ENCODE data around the gene MORF4L1. TPM values are rescaled to one million over a fixed set of nuclear protein-coding genes. Genes with fewer than 3 reads are reported as not detected.

Gene MORF4L1
- total RNA-seq, 1 experiment from 2014 or later: 216 TPM

- Histone ChIP-seq H3K4me3 (ENCODE audit: low read length) (peak overlapping the region; percentile 76), H3K36me3 (ENCODE audit: low read depth, low read length) (peaks cover 2% of the 10 kb centered on the region; the same call in 1 of the 2 replicates), H2AFZ (ENCODE audit: low read length) (peak overlapping the region; percentile 76), H3K79me2 (ENCODE audit: low read length) (peaks cover 54% of the 10 kb centered on the region), H4K20me1 (ENCODE audit: low read length) (peaks cover 45% of the 10 kb centered on the region), H3K27ac (ENCODE audit: low read length) (peak overlapping the region; percentile 98), H3K9me2 (replicated peaks; ENCODE audit: low read length) (no peaks in the 10 kb centered on the region), H3K27me3 (ENCODE audit: low read length) (no peaks in the 10 kb centered on the region), H3K4me2 (ENCODE audit: low read length) (peak overlapping the region; percentile 87), H3F3A (ENCODE audit: low read length, unreplicated experiment) (no peaks in the 10 kb centered on the region), H3K9ac (ENCODE audit: low read length) (peak overlapping the region; percentile 100), H3K9me3 (ENCODE audit: low read length) (no peaks in the 10 kb centered on the region), H3K4me1 (ENCODE audit: insufficient read depth, low read length) (peaks cover 26% of the 10 kb centered on the region)
- intact Hi-C loops (cut with micrococcal nuclease): no loop called here
- ChIA-PET POLR2A (ENCODE audit: unreplicated experiment) (interaction anchor here (0.6 to 1.0 kb wide), 3 partner anchors 61 to 660 kb away, joined by 3 to 20 read pairs (median 4); partner anchors contain the start of genes ADAMTS7 and IREB2), CTCF (no interaction called here)
- BruUV-seq (replicated peaks): no TSS peak
- DNase-seq (peak; percentile 82), ATAC-seq (peak; percentile 66)
- TF ChIP-seq EZH2phosphoT487 (IDR thresholded peaks at IDR 0.05; ENCODE audit: borderline replicate concordance, low read length) (no peak), EZH2 (IDR thresholded peaks at IDR 0.05; ENCODE audit: low read length, unreplicated experiment) (no peak), CTCF (conservative IDR thresholded peaks at IDR 0.05; ENCODE audit: low read depth, low read length) (peak; percentile 47; the same call in 1 of the 2 replicates)
Measured at GRCh38 chr15:78872972-78873792, 492 bp downstream of the MORF4L1 start.

DNA sequence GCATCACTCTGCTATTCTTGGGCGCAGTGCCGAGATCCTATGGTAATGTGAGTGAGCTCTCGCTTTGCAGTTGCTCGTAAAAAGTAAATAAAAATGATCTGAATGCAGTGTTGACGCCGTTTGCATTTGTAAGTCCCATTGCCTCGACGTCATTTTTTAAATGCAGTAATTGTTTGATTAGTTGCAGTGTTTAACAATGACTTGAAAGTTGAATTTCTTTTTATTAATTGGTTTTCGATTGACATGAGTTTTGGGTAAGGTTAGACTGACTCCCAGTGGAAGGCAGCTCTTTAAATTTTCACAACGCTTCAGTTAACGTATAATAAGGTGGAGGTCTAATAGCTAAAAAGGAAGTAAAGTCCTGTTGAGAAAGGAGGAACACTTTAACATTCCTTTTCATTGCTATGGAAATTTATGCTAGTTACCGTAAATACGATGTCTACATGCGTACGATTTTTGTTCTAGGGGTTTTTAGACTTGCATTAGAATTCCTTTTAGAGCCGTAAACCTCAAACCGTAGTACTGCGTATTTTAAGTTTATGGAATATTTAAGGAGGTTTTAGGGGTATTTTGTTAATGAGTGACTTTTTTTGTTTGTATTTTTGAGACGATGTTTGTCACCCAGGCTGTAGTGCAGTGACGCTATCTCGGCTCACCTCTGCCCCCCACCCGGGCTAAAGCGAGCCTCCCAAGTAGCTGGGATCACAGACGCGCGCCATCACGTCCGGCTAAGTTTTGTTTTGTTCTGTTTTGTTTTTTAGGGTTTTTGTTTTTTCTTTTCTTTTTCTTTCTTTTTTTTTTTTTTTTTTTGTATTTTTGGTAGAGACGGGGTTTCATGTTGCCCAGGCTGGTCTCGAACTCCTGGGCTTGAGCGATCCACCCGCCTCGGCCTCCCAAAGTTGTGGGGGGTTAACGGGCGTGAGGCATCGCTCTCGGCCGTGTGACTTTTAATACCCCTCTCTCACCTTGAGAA, 1.4 kb downstream of the MORF4L1 start:
- TF ChIP-seq EZH2 (IDR thresholded peaks at IDR 0.05; ENCODE audit: low read length, unreplicated experiment) (no peak), EZH2phosphoT487 (IDR thresholded peaks at IDR 0.05; ENCODE audit: borderline replicate concordance, low read length) (no peak), CTCF (conservative IDR thresholded peaks at IDR 0.05; ENCODE audit: low read depth, low read length) (no peak; the same call in 1 of the 2 replicates)
- H3K79me2 ChIP-seq (ENCODE audit: low read length): peaks cover 63% of the 10 kb centered on the region
- ChIA-PET POLR2A (ENCODE audit: unreplicated experiment) (interaction anchor here (0.6 kb wide), 2 partner anchors 436 to 661 kb away, joined by 3 to 4 read pairs; partner anchors contain the start of gene IREB2), CTCF (no interaction called here)
- intact Hi-C loops (cut with micrococcal nuclease): no loop called here
- peak overlapping the region; percentile 87 for H3K4me2 ChIP-seq (ENCODE audit: low read length)
- no peaks in the 10 kb centered on the region for H3K27me3 ChIP-seq (ENCODE audit: low read length)
- BruUV-seq (replicated peaks): TSS peak; percentile 40
- peaks cover 31% of the 10 kb centered on the region for H3K4me1 ChIP-seq (ENCODE audit: insufficient read depth, low read length)
- no peaks in the 10 kb centered on the region for H3K9me2 ChIP-seq (replicated peaks; ENCODE audit: low read length)
- no peaks in the 10 kb centered on the region for H3K9me3 ChIP-seq (ENCODE audit: low read length)
- DNase-seq (peak; percentile 24), ATAC-seq (no peak; the same call in 1 of the 2 replicates)
- 0 out of 2 replicates have a peak overlapping the region, but pooled peaks have one; percentile 76 for H2AFZ ChIP-seq (ENCODE audit: low read length)
- H3K9ac ChIP-seq (ENCODE audit: low read length): peak overlapping the region; percentile 100
- H3K4me3 ChIP-seq (ENCODE audit: low read length): peak overlapping the region; percentile 76
- H3F3A ChIP-seq (ENCODE audit: low read length, unreplicated experiment): no peaks in the 10 kb centered on the region
- H4K20me1 ChIP-seq (ENCODE audit: low read length): peaks cover 54% of the 10 kb centered on the region
- peak overlapping the region; percentile 98 for H3K27ac ChIP-seq (ENCODE audit: low read length)
- peaks cover 5% of the 10 kb centered on the region; the same call in 1 of the 2 replicates for H3K36me3 ChIP-seq (ENCODE audit: low read depth, low read length)
